ENCODE data around the gene VSIG1. TPM values are rescaled to one million over a fixed set of nuclear protein-coding genes. Genes with fewer than 3 reads are reported as not detected.

VSIG1 gene
- total and polyA plus RNA-seq, 2 experiments from 2014 or later, result 1.2 to 1.7 TPM

- H3K4me2 ChIP-seq, result no peak overlapping the region
- no peaks in the 10 kb centered on the region for H3K4me1 ChIP-seq (ENCODE audit: insufficient read depth)
- no peak overlapping the region for H3K4me3 ChIP-seq
- Mint-ChIP-seq H3K9me3 (no peaks in the 10 kb centered on the region), H3K36me3 (ENCODE audit: low read depth) (no peaks in the 10 kb centered on the region), H3K4me1 (no peaks in the 10 kb centered on the region), H3K27ac (no peak overlapping the region), H3K4me3 (no peak overlapping the region), H3K27me3 (ENCODE audit: insufficient read depth, low read depth, poor library complexity) (no peaks in the 10 kb centered on the region)
- no peaks in the 10 kb centered on the region for H3K27me3 ChIP-seq (ENCODE audit: insufficient read depth)
- H3K9me2 ChIP-seq (ENCODE audit: insufficient read depth), result no peaks in the 10 kb centered on the region
- no peak overlapping the region for H2AFZ ChIP-seq
- no peaks in the 10 kb centered on the region for H3F3A ChIP-seq (replicated peaks; ENCODE audit: low read depth)
- no peaks in the 10 kb centered on the region for H4K20me1 ChIP-seq (replicated peaks; ENCODE audit: insufficient read depth)
- no peak overlapping the region for H3K27ac ChIP-seq (ENCODE audit: low read depth)
- TF ChIP-seq EZH2 (IDR thresholded peaks at IDR 0.05; ENCODE audit: low read depth, unreplicated experiment), result no peak
- TF ChIP-seq CREB1 (CRISPR knock-in tag; IDR thresholded peaks at IDR 0.05; ENCODE audit: low read depth), result no peak
- no peak for TF ChIP-seq ZNF462 (CRISPR knock-in tag; IDR thresholded peaks at IDR 0.05)
- TF ChIP-seq JUNB (IDR thresholded peaks at IDR 0.05; ENCODE audit: unreplicated experiment), result no peak
- no peak for TF ChIP-seq ZNF331 (CRISPR knock-in tag; IDR thresholded peaks at IDR 0.05; ENCODE audit: low read depth)
- TF ChIP-seq NANOG (IDR thresholded peaks at IDR 0.05; ENCODE audit: borderline replicate concordance), result no peak
- no peak for TF ChIP-seq ZNF114 (CRISPR knock-in tag; IDR thresholded peaks at IDR 0.05)
- no peak for TF ChIP-seq EZH2phosphoT487 (IDR thresholded peaks at IDR 0.05; ENCODE audit: unreplicated experiment)
- TF ChIP-seq STAT1 (IDR thresholded peaks at IDR 0.05; ENCODE audit: unreplicated experiment), result no peak
- TF ChIP-seq POLR2AphosphoS5 (IDR thresholded peaks at IDR 0.05; ENCODE audit: low read depth), result no peak
- no peak for TF ChIP-seq ETS1 (IDR thresholded peaks at IDR 0.05)
- no peak for TF ChIP-seq REST (IDR thresholded peaks at IDR 0.05; ENCODE audit: unreplicated experiment)
- no peak for TF ChIP-seq CTCF (conservative IDR thresholded peaks at IDR 0.05; ENCODE audit: low read depth in 2 of 2)
- no peaks in the 10 kb centered on the region for H3K36me3 ChIP-seq (ENCODE audit: insufficient read depth)
- H3K79me2 ChIP-seq (replicated peaks; ENCODE audit: insufficient read depth), result no peaks in the 10 kb centered on the region
- DNase-seq (ENCODE audit: low spot score) (peak; percentile 6), ATAC-seq (peak; percentile 49; the same call in 2 of the 3 replicates)
Measured at GRCh38 chrX:108105473-108105872, 60.6 kb downstream of the VSIG1 start.
